Activated T-cell treated with anti-CD3 and anti-CD28 coated beads, Interleukin-2, amount 50 U/mL, for 4 hours (primary cell): ENCODE results near the gene MFSD12. TPM values are rescaled to one million over a fixed set of nuclear protein-coding genes. Genes with fewer than 3 reads are reported as not detected.
"Not testable (repeated sequence)": the region's sequence is repeated elsewhere in the genome, so short reads cannot be mapped to it uniquely, and the experiment has no call there.

Experiments used
- ATAC-seq, 2 donors: fragments of 200-7000 bp; cut with Tn5 transposase; one replicate each; pipeline ENCODE4 v1.10.0; 2021
- DNase-seq: peaks from one replicate; pipeline ENCODE4 v3.0.0-alpha.2; 2020
- H3K27me3 Mint-ChIP-seq: one replicate; pipeline ENCODE4 v1.8.0; 2021; ENCODE audit warnings: low read depth, mixed read lengths
- H3K36me3 Mint-ChIP-seq: one replicate; pipeline ENCODE4 v1.8.0; 2022; ENCODE audit warnings: mixed read lengths; ENCODE audit not compliant: insufficient read depth
- H3K4me1 Mint-ChIP-seq: one replicate; pipeline ENCODE4 v1.8.0; 2021; ENCODE audit warnings: low read depth, mixed read lengths
- H3K4me3 Mint-ChIP-seq: one replicate; pipeline ENCODE4 v1.8.0; 2021; ENCODE audit warnings: mild to moderate bottlenecking, moderate library complexity, mixed read lengths
- H3K9me3 Mint-ChIP-seq: one replicate; pipeline ENCODE4 v1.8.0; 2021; ENCODE audit warnings: mixed read lengths
- total RNA-seq, 3 donors: library from RNA; stranded (reverse); gene quantifications; one replicate each; pipeline ENCODE4 v1.2.1, GENCODE V29; 2021

MFSD12 gene
- total RNA-seq, 3 donors from 2014 or later = 94.6 to 148 (median 128) TPM

DNA sequence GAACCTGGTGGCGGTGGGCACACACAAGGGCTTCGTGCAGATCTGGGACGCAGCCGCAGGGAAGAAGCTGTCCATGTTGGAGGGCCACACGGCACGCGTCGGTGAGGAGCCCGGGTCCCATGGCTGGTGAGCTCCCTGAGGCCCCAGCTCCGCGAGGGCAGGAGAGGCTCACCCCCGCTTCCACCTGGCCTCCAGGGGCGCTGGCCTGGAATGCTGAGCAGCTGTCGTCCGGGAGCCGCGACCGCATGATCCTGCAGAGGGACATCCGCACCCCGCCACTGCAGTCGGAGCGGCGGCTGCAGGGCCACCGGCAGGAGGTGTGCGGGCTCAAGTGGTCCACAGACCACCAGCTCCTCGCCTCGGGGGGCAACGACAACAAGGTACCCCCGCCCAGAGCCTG, 25.7 kb downstream of the MFSD12 start:
- Mint-ChIP-seq H3K4me1 (no peaks in the 10 kb centered on the region), H3K27me3 (no peaks in the 10 kb centered on the region), H3K4me3 (no peak overlapping the region), H3K36me3 (peaks cover 15% of the 10 kb centered on the region), H3K9me3 (no peaks in the 10 kb centered on the region)
- DNase-seq (no peak), ATAC-seq (no peak)

DNA sequence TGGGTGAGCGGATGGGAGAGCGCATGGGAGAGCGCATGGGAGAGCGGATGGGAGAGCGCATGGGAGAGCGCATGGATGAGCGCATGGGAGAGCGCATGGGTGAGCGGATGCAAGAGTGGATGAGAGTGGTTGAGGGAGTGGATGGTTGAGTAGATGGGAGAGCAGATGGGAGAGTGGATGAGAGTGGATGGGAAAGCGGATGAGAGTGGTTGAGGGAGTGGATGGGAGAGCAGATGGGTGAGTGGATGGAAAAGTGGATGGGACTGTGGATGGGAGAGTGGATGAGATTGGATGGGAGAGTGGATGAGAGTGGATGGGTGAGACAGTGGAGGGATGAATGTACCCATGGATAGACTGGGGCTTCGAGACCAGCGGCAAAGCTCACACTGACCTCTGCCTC, 27.0 kb downstream of the MFSD12 start:
- ATAC-seq (no peak), DNase-seq (no peak)
- H3K27me3 Mint-ChIP-seq = no peaks in the 10 kb centered on the region
- no peak overlapping the region for H3K4me3 Mint-ChIP-seq
- H3K36me3 Mint-ChIP-seq = peaks cover 13% of the 10 kb centered on the region
- no peaks in the 10 kb centered on the region for H3K9me3 Mint-ChIP-seq
- H3K4me1 Mint-ChIP-seq = no peaks in the 10 kb centered on the region

DNA sequence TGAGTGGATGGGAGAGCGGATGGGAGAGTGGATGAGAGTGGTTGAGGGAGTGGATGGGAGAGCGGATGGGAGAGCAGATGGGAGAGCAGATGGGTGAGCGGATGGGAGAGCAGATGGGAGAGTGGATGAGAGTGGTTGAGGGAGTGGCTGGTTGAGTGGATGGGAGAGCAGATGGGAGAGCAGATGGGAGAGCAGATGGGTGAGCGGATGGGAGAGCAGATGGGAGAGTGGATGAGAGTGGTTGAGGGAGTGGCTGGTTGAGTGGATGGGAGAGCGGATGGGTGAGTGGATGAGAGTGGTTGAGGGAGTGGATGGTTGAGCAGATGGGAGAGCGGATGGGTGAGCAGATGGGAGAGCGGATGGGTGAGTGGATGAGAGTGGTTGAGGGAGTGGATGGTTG, 28.1 kb downstream of the MFSD12 start:
- H3K9me3 Mint-ChIP-seq, ATAC-seq, H3K27me3 Mint-ChIP-seq, H3K36me3 Mint-ChIP-seq, H3K4me3 Mint-ChIP-seq, DNase-seq, H3K4me1 Mint-ChIP-seq: not testable (repeated sequence)

DNA sequence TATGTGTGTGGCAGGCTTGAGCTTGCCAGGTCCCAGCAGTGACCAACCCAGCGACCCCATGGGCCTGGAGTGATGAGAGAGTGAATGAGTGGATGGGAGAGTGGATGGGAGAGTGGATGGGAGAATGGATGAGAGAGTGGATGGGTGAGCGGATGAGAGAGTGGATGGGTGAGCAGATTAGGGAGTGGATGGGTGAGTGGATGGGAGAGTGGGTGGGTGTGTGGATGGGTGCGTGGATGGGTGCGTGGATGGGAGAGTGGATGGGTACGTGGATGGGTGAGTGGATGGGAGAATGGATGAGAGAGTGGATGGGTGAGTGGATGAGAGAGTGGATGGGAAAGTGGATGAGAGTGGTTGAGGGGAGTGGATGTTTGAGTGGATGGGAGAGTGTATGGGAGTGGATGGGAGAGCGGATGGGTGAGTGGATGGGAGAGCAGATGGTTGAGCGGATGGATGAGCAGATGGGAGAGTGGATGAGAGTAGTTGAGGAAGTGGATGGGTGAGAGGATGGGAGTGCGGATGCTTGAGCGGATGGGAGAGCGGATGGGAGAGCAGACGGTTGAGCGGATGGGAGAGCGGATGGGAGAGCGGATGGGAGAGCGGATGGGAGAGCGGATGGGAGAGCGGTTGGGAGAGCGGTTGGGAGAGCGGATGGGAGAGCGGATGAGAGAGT, 28.7 kb downstream of the MFSD12 start:
- Mint-ChIP-seq H3K9me3 (no peaks in the 10 kb centered on the region), H3K4me3 (no peak overlapping the region), H3K27me3 (no peaks in the 10 kb centered on the region), H3K4me1 (no peaks in the 10 kb centered on the region), H3K36me3 (peaks cover 7% of the 10 kb centered on the region)
- ATAC-seq (no peak), DNase-seq (no peak)

DNA sequence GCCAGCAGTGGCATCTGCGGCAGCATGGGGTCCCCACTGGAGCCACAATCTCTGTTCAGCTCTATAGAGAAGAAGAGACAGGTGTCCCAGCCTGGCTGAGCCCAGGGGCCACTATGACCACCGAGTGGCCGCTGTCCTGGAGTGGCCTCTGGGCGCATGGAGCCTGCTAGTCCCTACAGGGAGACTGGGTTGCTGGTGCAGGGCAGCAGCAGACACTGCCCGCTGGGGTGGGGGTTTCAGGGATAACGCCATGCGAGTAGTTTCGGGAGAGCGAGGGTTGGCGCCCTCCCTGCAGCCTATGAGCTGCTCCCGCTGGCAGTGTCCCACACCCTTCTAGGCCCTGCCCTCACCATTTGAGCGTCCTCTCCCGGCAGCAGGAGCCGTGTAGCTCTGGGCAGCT, 29.3 kb downstream of the MFSD12 start:
- no peak for DNase-seq
- H3K4me1 Mint-ChIP-seq = no peaks in the 10 kb centered on the region
- peaks cover 7% of the 10 kb centered on the region for H3K36me3 Mint-ChIP-seq
- H3K4me3 Mint-ChIP-seq = no peak overlapping the region
- H3K27me3 Mint-ChIP-seq = no peaks in the 10 kb centered on the region
- no peak for ATAC-seq
- no peaks in the 10 kb centered on the region for H3K9me3 Mint-ChIP-seq

DNA sequence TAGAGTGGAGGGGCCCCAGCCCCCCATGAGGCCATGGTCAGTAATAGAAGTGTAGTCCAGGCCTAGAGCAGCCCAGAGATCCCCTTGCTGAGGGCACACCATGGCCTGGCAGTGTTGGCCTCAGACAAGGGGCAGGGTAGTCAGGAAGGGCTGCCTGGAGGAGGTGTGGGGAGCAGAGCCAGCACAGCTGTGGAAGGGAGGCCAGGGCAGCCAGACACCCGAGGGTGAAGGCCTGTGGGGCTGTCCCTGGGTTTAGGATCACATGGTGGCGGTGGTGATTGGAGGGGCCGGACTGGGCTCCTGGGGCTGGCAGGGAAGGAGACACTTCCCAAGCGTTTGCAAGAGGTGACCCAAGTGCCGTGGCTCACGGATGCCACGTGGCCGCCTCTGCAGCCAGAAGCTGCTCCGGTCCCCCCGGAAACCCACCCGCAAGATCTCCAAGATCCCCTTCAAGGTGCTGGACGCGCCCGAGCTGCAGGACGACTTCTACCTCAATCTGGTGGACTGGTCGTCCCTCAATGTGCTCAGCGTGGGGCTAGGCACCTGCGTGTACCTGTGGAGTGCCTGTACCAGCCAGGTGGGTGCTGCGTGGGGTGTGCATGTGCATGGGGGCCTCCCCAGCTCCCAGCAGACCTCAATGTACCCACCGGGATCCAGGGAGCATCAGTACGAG, 30.0 kb downstream of the MFSD12 start:
- DNase-seq (no peak), ATAC-seq (no peak)
- no peak overlapping the region for H3K4me3 Mint-ChIP-seq
- H3K27me3 Mint-ChIP-seq = no peaks in the 10 kb centered on the region
- H3K36me3 Mint-ChIP-seq = peaks cover 5% of the 10 kb centered on the region
- H3K9me3 Mint-ChIP-seq = no peaks in the 10 kb centered on the region
- H3K4me1 Mint-ChIP-seq = no peaks in the 10 kb centered on the region

DNA sequence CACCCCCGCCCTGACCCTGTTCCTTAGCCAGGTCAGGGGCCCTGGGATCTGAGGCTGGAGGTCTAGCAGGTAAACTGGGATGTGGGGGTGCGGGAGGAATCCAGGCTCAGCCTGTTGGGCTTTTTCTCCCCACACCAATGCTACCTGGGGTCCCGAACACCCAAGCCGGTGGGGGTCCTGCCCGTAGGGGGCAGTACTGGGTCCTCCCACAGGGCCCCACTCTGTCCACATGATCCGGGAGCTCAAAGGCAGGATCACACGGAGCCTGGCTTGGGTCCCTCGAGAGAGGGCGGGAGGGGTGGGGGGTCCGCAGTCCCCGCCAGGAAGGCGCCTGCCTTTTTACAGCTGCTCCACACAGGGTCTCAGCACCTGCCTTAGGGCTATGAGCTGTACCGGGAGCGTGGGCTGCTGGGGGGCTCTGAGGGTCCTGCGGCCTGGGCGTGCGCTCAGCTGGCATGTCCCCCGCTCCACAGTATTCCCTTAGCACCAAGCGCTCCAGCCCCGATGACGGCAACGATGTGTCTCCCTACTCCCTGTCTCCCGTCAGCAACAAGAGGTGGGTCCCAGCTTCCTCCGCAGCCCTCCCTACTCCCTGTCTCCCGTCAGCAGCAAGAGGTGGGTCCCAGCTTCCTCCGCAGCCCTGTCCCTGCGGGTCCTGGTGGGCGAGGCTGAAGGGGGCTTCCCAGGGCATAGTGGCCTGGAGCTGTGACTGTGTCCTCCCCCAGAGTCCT, 30.7 kb downstream of the MFSD12 start:
- Mint-ChIP-seq H3K27me3 (no peaks in the 10 kb centered on the region), H3K36me3 (peaks cover 8% of the 10 kb centered on the region), H3K4me3 (no peak overlapping the region), H3K4me1 (no peaks in the 10 kb centered on the region), H3K9me3 (no peaks in the 10 kb centered on the region)
- DNase-seq (no peak), ATAC-seq (no peak)

DNA sequence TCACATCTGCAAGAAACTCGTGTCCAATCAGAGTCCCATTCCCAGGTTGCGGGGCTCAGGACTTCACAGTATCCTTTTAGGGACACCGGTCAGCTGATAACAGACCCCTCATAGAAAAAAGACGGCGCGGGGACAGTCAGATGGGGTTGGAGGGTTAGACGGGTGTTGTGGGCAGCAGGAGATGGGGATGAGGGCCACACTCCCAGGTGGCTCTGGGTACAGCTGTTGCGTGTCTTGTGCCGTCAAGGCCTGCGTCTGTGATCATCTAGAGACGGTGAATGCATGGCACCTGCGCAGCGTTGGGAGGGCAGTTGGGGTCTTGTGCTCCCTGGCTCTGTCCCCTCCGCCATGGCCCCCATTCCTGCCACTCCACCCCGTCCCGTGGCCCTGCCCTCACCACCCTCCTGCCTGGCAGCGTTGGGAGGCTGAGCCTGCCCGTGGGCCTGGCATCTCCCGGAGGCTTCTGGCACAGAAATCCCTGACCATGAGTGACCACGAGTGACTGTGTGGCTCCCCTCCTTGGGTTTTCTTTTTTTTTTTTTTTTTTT, 32.4 kb downstream of the MFSD12 start:
- ATAC-seq (no peak), DNase-seq (no peak)
- Mint-ChIP-seq H3K9me3 (no peaks in the 10 kb centered on the region), H3K27me3 (no peaks in the 10 kb centered on the region), H3K36me3 (peaks cover 9% of the 10 kb centered on the region), H3K4me3 (no peak overlapping the region), H3K4me1 (peaks cover 6% of the 10 kb centered on the region)

DNA sequence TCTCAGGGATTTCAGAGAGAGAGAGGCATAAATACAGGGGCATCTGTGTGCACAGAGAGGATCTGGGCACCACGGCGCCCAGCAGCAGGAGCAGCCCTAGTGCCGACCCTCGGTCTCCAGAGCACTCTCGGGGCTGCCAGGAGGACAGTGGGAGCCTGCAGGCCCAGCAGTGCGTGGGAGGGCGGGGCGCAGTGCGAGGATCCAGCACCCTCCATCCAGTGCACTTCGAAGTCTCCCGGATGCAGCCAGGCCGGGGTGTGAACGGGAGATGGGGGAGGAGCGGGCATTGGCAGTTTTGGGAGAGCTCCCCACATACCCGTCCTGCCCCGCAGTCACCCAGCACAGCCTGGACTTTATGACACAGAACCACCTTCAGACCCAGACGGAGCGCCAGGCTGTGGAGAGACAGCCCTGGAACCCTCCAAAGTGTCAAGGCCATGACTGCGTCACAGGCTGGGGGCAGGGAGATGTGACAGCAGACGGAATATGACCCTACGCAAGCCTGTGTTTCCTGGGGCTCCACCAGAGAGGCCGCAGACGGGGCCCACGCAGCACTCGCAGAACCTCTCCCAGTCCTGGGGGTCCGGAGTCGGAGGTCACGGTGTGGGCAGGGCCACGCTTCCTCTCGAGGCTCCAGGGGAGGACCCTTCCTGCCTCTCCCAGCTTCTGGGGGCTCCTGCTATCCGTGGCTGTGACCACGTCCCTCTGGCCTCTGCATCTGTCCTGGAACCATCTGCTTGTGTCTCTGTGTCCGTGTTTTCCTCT, 33.1 kb downstream of the MFSD12 start:
- peaks cover 9% of the 10 kb centered on the region for H3K36me3 Mint-ChIP-seq
- DNase-seq (no peak), ATAC-seq (no peak)
- H3K9me3 Mint-ChIP-seq = no peaks in the 10 kb centered on the region
- no peak overlapping the region for H3K4me3 Mint-ChIP-seq
- H3K4me1 Mint-ChIP-seq = peaks cover 6% of the 10 kb centered on the region
- H3K27me3 Mint-ChIP-seq = no peaks in the 10 kb centered on the region

DNA sequence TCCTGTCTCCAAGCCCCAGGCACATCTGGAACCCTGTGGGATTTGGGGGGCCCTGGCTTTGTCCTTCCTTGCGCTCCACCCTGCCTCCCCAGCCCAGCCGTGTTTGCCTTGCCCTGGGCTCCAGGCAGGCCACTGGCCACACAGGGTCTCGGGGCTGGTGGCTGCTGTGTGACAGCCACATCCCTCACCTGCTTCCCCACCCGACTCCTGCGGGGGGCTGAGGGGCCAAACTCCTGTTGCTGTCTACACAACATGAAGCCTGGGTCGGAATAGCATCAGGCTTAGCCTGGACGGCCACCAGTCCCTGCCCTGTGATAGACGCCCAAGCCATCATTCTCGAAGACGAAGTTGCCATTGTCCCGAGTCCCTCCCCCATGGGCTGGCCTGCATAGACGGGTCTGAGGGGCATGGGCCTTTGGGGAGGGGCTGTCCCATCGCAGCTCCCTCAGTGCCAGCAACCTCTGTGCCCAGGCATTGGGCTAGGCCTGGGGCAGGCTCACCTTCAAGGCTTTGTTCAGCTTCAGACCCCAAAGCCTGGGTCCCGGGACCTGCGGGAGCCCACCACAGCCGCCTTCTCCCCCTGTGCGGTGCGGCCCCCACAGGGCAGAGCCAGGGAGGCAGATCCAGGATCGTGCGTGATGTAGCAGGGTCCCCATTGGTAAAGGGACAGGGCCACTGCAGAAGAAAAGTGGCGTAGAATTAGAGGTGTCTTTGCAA, 33.9 kb downstream of the MFSD12 start:
- no peak for DNase-seq
- Mint-ChIP-seq H3K4me1 (peaks cover 8% of the 10 kb centered on the region), H3K4me3 (no peak overlapping the region), H3K27me3 (no peaks in the 10 kb centered on the region), H3K9me3 (no peaks in the 10 kb centered on the region), H3K36me3 (peaks cover 9% of the 10 kb centered on the region)
- no peak for ATAC-seq

DNA sequence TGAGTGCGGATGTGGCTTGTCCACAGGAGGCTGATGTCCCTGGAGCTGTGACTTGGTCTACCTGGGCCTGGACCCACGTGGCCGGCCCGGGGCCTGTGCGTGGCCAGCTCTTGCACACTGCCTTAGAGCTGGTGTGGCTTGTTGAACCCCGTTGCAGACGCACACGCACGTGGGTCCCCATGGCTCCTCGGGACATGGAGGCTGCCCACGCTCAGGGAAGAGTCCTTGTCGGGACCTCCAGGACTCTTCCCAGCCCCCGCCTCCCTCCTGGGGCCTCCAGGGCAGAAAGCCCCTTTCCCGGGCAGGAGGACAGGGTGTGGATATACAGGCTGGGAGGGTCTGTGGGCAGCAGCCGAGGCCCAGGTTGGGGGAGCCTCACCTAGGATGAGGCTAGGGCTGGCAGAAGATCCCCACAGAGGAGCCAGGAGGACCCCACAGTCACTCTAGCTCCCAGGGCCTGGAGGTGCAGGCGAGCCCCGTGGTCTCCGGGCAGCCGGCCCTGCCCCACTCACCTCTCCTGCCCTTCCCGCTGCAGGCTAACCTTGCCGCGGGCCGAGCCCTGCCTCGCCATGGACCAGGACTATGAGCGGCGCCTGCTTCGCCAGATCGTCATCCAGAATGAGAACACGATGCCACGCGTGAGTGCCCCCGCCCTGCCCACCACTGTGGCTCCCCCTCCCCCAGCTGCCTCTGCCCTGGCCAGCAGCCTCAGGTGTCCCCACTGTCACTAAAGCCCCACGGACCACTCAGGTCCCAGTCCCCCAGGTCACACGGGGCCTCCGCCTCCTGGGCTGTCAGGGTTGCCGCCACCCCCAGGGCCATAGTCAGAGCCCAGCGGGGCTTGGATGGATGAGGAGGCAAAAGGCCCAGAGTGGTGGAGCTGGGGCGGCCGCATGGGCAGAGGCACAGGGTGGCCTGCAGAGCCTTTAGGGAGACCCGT, 34.7 kb downstream of the MFSD12 start:
- Mint-ChIP-seq H3K4me3 (no peak overlapping the region), H3K4me1 (peaks cover 11% of the 10 kb centered on the region), H3K36me3 (peaks cover 9% of the 10 kb centered on the region), H3K9me3 (no peaks in the 10 kb centered on the region), H3K27me3 (no peaks in the 10 kb centered on the region)
- DNase-seq (no peak), ATAC-seq (no peak)

DNA sequence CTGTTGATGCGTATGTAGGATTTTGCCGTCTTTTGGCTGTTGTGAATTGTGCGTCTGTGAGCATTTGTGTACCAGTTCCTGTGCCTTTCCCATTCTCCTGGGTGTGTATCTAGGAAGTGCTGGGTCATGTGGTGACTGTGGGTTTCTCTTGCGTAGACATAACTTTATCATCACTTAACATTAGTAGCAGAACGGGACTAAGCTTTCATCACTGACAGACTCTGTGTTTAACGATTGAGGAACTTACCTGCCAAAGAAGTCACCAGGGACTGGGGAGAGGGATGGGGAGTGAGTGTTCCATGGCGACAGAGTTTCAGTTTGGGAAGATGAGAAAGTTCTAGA, 36.3 kb downstream of the MFSD12 start:
- no peak for ATAC-seq
- Mint-ChIP-seq H3K27me3 (no peaks in the 10 kb centered on the region), H3K4me3 (no peak overlapping the region), H3K9me3 (no peaks in the 10 kb centered on the region), H3K4me1 (peaks cover 21% of the 10 kb centered on the region), H3K36me3 (peaks cover 9% of the 10 kb centered on the region)
- no peak for DNase-seq
